GM21515 (cell line): ENCODE results near the gene TNIK.

Experiments
- ATAC-seq: cut with Tn5 transposase; IDR thresholded peaks from one replicate; pipeline ENCODE4 v1.9.1; 2021; ENCODE audit not compliant: unreplicated experiment

TNIK gene

DNA sequence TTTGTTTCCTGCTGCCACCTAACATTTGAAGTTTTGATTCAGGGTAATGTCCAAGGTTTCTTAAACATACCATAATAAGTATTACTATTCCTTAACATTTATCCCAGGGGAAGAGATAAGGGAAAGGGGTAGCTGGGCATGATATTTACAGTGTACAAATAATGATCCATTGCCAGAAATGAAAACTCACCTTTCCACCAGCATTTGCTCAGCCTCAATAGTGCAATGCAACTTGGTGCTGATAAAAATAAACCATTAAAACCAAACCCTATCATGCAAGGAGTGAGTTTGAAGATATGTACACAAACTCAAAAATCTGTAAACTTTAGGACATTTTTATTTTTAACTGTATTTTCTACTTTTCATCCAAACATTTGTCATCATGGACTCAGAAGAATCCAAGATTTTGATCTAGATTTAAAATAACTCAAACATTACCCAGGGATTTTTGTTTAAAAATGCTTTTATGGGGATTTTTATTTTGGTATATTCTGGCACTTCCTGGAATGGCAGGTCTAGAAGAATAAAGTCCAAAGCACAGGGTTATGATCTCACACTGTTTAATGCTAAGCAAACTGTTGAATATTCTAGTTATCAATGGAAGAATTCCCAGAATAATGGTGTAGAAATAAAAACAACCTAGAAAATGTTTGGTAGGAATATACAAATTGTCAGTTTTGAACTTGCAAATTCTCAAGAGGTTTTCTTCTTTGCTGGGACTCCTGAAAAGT is 401.2 kb downstream of the TNIK start:
- ATAC-seq = no peak

DNA sequence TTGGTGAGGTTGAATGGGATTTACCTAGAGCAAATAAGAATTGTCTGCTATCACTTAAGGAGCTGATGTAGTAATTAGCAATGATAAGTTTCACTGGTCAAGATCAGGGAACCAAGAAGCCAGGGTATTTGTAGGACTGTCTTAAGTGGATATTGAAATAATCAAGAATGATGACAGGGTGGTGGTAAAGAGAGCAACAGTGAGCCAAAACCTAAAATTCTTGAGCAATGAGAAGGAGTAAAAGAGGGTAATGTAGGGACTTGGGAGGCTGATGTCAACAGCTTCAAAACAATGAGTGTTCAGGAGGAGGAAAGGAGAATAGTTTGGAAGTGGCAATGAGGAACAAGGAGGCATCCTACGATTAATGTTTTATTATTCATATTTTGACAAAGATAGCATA is 402.1 kb downstream of the TNIK start:
- ATAC-seq = no peak

DNA sequence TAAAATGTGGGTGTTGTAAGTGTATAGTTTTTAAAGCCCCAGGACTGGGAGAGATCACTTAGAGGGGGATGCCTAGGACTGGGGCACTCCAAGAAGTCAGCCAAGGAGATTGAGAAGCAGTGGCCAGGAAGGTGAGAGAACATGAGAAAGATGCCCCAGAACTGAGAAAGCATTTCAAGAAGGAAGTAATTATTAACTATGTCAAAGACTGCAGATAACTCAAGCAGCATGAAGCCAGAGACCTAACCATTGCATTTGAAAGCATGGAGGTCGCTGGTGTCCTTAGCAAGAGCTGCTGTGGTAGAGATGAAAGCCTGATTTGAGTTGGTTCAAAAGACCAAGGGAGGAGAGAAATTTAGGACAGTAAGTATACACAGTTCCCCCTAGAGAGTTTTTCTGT is 403.1 kb downstream of the TNIK start:
- ATAC-seq = no peak

DNA sequence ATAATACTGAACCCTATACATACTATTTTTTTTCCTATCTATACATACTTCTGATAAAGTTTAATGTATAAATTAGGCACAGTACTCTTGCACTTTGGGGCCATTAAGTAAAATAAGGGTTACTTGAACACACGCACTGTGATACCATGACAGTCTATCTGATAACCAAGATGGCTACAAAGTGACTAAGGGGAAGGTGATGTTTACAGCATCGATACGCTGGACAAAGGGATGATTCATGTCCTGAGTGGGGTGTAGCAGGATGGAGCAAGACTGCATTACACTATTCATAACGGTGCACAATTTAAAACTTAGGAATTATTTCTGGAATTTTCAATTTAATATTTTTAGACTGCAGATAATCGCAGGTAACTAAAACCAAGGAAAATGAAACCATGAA is 403.7 kb downstream of the TNIK start:
- ATAC-seq = no peak

DNA sequence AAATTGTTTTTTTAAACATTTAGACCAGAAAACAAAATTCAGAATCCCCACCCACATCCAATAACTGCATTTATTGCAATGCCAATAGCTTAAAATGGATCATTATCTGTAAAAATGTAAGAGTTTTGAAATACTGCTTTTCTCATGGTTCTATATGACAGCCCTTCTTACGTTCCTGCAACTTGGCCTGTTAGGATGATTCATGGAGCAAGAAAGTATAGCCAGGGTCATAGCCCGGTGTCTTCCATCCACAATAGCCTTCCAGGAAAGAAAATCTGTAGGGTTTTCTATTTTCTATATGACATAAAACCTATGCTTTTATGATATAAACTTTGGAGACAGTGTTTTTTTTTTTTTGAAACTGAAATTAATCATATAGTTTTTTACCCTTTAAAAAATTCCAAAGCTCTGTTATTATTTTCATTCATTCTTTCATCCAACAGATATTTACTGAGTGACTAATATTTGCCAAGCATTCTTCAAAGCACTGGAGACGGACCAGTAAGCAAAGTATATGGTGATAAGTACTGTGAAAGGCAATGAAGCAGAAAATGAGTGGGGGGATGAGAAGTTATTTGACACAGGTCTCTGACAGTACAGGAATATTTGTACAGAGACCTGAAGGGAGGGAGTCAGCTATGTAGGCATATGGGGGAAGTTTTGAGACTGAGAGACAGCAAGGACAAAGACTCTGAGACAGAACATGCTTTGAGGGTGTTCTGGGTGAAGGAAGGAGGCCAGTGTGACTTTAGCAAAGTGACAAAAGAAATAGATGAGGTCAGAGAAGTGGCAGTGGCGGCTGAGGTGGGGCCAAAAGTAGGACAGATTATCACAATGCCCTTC is 404.6 kb downstream of the TNIK start:
- ATAC-seq = no peak

DNA sequence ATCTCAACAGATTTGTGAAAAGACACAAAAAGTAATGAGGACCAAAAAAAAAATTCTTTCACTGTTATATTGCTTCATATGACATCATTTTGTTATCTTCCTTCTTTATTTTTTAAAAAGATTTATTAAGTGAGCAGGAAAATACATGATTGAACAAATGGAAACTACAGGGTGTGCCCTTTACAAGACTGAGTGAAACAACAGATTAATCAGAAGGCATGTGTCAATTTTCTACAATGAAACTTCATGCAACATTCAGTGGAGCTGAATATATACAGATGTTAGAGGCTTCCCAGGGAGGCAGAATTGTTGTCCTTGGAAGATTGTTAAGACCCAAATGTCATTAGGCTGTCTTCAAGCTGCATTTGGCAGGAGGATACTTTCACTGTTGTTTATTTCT is 405.3 kb downstream of the TNIK start:
- no peak for ATAC-seq

DNA sequence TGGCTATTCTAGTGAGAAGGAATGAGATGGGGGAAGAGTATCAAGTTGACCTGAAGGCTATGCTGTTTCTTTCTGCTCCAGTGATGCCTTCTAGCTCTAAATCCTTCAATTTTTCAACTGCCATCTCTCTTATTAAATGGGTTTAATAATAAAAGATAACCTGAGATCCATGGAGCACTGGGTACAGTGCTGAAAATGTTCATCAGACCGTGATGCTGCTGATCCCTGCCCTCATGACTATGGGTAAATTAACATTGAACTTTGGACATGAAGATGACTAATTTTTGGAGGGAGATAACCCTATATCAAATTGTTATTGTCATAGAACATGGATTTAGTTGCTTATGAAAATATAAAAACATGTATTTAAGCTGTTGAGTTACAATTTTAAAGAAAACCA is 406.0 kb downstream of the TNIK start:
- ATAC-seq = no peak

DNA sequence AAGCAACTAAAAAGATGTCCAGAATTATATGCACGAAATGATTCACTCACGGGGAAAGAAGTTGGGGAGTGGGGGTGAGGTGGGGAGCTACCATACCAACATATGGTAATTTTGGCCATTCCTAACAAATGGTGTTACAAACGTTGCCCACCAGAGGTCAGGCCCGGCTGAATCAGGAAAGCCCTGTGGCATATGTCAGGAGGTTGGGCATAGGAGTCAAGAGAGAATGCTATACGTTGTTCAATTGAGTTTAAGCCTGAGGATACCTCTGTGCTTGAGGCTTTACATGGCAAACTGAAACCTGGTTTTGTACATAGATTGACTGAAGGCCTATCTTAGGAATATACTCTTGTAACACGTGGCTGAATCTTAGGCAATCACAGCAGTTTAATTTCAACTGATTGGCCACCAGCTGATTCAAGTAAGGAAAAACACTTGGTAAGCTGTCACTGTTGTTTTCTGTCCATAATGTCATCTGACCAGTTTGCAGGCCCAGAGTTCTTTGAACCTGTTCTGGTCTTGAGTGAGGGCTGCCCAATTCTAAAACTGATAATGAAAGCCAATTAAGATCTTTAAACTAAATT is 410.3 kb downstream of the TNIK start:
- peak; percentile 83 for ATAC-seq

DNA sequence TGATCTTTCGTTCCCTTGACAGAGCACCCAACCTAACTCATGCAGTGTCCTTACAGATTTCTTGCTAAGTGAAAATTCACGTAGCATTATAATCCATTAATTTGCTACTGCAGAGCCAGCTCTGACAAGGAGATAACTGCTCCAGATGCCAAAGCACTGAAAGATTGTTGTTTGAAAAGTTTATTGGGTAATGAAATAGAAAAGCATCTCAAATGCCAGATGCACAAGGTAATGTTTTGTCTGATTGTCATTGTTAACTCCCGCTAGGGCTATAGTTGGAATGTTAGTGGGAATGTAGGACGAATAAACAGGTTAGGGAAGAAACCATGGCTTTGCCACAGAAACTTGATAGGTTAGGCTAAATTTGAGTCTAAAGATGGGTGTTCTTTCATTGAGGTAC is 413.4 kb downstream of the TNIK start:
- ATAC-seq = no peak

DNA sequence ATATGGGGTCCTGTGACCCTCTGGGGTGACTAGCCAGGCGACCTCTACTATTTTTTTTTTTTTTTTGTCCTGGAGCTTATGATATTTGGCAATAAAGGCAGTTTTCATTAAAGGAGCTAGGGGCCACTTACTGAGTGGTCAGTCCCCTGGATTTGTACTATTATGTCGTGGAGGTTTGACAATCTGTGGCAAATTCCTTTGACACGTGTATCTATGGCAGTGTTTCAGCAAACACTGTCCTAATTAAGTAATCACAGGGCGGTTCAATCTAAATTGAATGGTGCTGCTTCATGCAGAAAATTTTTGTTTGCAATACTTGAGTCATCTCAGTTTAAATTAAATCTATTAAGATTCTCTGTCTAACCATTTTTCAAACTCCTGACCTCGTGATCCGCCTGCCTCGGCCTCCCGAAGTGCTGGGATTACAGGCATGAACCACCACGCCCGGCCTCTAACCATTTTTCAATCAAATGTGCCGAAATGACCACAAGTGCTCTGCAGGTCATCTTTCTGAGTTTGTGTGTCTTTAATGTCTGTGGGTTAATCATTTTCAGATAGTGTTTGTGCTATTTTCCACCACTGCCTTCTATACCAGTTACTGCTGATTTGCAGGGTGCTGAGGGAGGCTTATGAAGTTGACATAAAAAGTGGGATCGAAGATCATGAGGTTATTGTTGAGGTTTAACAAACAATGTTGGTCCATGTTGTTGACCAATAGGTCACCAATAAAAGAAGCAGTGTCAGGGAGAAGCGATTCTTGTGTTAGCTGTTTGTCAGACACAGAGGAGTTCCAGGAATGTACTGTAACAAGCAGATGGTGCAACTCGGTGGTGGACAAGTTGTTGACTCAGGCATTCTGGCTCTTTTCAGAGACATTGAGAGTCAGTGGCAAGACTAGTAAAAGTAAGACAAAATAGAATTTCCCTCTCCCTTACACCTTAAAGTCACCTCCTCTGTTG is 415.1 kb downstream of the TNIK start:
- no peak for ATAC-seq

DNA sequence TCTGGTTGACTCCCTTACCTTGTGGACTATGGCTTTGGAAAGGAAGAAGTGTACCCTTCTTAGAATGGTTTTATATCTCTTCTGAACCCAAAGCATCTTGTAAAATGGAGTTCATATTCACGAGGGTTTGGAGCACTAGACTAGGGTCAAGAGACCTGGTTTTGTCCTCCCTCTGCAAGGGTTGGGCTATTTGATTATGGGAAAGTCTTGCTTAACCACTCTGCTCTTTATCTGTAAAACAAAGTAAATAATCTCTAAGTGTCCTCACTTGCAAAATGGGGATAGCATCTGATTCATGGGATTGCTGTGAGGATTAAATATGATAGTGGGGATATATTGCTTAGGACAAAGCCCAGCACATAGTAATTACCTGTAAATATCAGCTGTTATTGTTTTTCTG is 415.8 kb downstream of the TNIK start:
- no peak for ATAC-seq

DNA sequence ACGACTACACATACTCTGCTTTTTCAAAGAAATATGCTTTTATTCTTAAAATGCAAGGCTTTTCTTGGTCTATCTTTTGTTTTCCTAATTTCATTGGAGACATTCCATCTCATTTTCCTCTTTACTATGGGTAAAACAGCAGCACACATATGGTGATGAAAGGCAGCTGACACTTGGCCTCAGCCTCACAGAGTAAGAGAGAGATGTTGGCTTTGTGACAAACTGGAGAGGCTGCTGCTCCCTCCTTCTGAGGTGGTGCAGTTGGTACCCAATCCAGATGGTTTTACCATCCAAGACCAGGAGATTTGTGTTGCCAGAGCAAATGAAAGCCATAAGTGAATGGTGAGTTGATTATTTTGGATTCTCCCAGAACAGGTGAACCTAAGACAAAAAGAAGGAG is 420.5 kb downstream of the TNIK start:
- ATAC-seq = no peak

DNA sequence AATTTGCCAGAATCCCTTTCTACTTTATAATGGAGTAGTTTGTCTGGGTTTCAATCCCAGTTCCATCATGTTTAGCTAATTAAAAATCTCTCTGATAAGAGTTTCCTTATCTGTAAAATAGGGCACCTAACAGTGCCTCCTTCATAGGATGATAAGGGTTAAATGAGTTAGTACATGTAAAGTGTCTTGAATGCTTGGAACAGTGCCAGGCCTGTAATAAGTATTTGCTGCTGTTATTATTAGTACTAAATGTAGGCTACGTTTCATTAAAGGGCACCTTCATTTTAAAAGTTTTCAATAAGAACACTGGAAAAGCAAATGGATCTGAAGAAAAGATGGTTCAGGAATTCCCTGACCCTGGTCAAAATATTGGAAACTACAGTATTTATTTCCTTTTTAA is 421.9 kb downstream of the TNIK start:
- ATAC-seq = no peak

DNA sequence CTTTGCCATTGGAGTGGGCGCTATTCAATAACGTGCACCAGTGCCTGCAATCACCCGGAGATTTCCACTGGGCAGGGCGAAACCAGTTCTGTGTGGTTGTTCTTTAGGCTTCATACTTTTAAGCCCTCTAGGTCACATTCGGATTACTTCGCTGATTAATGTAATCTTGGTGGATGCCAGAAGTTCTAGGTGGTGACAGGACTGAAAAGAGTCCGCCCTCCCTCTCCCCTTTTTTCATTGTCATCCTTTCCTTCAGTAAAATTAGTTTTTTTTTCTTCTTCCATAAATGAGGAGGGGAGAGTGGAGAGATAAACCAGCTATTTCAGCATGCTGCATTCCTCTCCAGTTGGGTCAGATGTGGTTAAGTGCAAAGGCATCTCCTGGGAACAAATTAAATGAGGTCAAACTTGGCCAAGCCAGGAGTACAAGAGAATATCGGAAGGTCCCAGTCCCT is 431.4 kb downstream of the TNIK start:
- ATAC-seq = no peak

DNA sequence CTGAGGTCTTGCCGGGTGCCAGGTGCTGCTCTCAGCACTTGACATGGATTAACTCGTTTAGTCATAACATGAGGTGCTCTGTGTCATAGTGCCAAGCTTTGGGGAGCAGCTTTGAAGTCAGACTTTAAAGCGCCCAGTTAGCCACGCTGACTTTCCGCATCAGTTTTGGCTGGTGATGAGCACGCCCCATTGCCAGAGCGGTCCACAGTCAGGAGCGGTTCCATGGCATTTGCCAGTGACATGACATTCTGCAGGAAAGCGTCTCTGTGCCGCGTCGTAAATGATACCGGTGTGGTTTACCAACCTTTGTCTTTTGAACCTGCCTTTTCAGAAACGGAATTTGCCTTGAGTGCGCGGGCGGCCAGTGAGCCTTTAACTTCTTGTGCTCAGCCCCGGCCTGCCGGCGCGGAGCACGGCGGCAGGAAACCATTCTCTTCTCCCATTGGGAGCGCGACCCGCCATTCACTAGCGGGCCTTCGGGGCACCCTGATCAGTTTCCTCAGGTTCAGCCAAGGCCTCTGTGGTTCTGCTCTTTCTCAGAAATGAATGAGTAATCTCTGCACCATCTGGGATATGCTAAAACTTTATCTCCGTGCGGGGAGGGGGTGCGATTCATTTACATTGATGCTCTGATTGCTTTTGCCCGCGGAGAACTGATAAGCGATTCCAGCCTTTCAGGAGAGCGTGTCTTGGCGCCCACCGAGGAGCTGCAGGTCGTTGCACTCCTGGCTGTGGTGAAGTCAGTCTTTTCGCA is 432.0 kb downstream of the TNIK start:
- no peak for ATAC-seq

DNA sequence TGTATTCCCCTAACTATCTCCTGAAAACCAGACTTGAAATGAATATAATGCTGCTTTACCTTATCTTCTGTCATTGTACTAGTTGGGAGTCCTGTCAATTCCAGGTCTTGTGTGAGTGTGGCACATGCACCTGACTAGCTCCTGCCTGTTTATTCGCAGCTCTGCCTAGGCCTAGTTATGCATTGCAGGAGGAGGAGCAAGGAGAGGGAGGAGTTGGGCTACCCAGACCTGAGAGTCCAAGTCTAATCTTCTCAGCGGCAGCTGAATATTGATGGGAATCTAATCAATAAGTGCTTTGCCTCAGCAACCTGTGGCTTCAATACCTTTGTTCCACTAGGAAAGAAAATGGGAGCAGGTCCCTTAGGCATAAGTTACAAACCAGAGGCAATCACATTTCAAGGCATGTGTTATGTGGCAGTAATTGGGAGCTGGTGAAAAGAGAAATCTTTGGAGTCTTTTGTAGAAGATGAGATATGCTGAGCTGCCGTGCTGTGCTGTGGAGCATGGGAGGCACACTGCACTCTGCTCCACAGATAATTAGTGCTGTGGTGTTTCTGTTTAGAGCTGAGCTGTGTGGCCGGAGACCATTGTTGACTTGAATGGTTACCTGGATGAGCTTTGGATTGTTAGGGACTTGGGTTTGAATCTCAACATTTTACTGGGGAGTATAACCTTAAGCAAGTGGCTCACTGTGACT is 433.5 kb downstream of the TNIK start, which contains the start of gene SLC2A2:
Gene SLC2A2 (minus strand): TSS at position 124 of the 697 bp plus-strand sequence. CDS start 50 bp downstream, at position 74.
- ATAC-seq = no peak

DNA sequence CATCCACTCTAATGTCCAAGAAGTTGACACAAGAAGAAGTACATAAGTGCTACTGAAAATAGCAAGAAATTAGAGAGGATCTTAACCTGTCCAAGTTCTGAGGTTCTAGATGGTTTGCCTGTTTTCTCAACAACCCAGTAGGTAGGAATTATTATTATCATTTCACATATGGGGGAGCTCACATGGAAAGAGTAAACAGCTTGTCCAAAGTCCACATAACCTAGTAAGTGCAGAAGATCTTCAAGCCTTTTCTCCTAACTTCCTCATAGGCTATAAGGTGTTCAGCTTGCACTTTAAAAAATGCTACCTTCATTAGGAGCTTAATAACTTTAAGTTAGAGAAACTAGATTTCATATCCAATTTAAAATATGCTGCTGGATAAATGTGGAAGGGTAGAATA is 436.6 kb downstream of the TNIK start:
- no peak for ATAC-seq

DNA sequence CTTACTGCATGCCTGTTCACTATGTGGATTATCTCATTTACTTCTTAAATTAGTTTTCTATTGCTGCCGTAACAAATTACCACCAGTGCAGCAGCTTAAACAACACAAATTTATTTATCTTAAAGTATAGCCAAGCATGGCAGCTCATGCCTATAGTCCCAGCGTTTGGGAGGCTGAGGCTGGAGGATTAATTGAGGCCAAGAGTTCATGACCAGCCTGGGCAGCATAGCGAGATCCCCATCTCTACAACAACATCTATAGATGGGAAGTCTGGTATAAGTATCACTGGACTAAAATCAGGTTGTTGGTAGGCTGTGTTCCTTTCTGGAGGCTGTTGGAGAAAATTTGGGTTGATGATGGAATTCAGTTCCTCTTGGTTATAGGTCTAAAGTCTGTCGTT is 438.8 kb downstream of the TNIK start:
- ATAC-seq = no peak

DNA sequence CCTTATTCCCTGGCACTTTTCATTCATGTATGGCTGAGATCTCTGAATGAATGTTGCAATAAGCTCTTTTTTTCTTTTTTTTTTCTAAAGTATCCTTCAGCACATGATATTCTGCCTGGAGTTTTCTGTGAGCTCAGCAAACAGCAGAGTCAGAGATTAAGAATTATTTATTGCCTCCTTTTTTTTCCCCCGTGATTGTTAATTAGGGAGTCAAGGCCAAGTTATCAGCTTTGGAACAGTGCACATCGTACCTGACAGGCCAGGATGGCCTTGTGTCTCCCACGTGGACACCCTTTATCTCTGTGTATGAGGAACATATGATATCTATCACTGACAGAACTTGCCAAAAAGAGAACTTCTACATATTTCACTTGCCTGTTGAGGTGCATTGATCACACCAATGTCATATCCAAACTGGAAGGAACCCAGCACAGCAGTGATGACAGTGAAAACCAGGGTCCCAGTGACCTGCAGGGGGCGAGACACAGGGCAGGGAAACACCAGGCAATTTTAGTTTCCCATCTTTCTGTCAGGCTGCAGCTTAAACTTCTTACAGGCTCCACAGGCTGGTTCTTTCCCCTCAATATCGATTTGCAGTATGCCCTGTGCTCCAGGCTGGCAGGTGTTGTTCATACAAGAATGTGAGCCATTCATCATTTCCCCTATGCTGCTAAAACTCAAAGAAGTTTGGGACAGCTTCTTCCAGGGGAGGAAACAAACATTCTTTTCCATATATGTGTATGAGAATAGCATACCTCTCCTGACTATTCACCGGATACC is 441.9 kb downstream of the TNIK start:
- no peak for ATAC-seq
